ENCODE results near the gene PRH1. TPM values are rescaled to one million over a fixed set of nuclear protein-coding genes. Genes with fewer than 3 reads are reported as not detected.

PRH1 gene
- total RNA-seq, 2 experiments from 2014 or later, result 8.1 to 12.0 TPM

GRCh38 chr12:10896854-10897253, 12.8 kb upstream of the PRH1 start:
- intact Hi-C loops (cut with micrococcal nuclease), result no loop called here
- CTCF ChIA-PET, result no interaction called here

GRCh38 chr12:10891937-10892336, 7.9 kb upstream of the PRH1 start:
- CTCF ChIA-PET, result no interaction called here
- H3K4me1 Mint-ChIP-seq (ENCODE audit: low read depth), result no peaks in the 10 kb centered on the region
- no peak for DNase-seq
- no peak overlapping the region for H3K4me3 Mint-ChIP-seq
- no peak overlapping the region for H3K27ac Mint-ChIP-seq
- no peaks in the 10 kb centered on the region for H3K9me3 Mint-ChIP-seq
- H3K27me3 Mint-ChIP-seq, result no peaks in the 10 kb centered on the region
- intact Hi-C loops (cut with micrococcal nuclease), result no loop called here
- H3K36me3 Mint-ChIP-seq (ENCODE audit: low read depth), result no peaks in the 10 kb centered on the region
- POLR2A ChIA-PET, result no interaction called here
- ATAC-seq, result no peak
- no peak for TF ChIP-seq CTCF (IDR thresholded peaks at IDR 0.05)

More at GRCh38 chr12:10896854-10897253, 12.8 kb upstream of the PRH1 start:
- Mint-ChIP-seq H3K9me3 (no peaks in the 10 kb centered on the region), H3K27me3 (no peaks in the 10 kb centered on the region), H3K4me3 (no peak overlapping the region), H3K27ac (no peak overlapping the region), H3K4me1 (ENCODE audit: low read depth) (no peaks in the 10 kb centered on the region), H3K36me3 (ENCODE audit: low read depth) (no peaks in the 10 kb centered on the region)
- POLR2A ChIA-PET, result no interaction called here
- DNase-seq (no peak), ATAC-seq (no peak)
- no peak for TF ChIP-seq CTCF (IDR thresholded peaks at IDR 0.05)

GRCh38 chr12:10889226-10889625, 5.2 kb upstream of the PRH1 start:
- H3K4me3 Mint-ChIP-seq, result no peak overlapping the region
- no peaks in the 10 kb centered on the region for H3K36me3 Mint-ChIP-seq (ENCODE audit: low read depth)
- ChIA-PET CTCF (no interaction called here), POLR2A (no interaction called here)
- no peak for TF ChIP-seq CTCF (IDR thresholded peaks at IDR 0.05)
- intact Hi-C loops (cut with micrococcal nuclease), result no loop called here
- H3K9me3 Mint-ChIP-seq, result no peaks in the 10 kb centered on the region
- no peak for DNase-seq
- no peaks in the 10 kb centered on the region for H3K27me3 Mint-ChIP-seq
- no peak overlapping the region for H3K27ac Mint-ChIP-seq
- no peak for ATAC-seq
- no peaks in the 10 kb centered on the region for H3K4me1 Mint-ChIP-seq (ENCODE audit: low read depth)

GRCh38 chr12:10873378-10873777, 10.7 kb downstream of the PRH1 start:
- ChIA-PET POLR2A (no interaction called here), CTCF (interaction anchor here (1.0 to 1.1 kb wide), 2 partner anchors 17 to 614 kb away, joined by 3 read pairs; no protein-coding TSS in a partner anchor)
- Mint-ChIP-seq H3K4me3 (no peak overlapping the region), H3K27ac (no peak overlapping the region), H3K27me3 (no peaks in the 10 kb centered on the region), H3K36me3 (ENCODE audit: low read depth) (peaks cover 24% of the 10 kb centered on the region), H3K9me3 (peaks cover 7% of the 10 kb centered on the region), H3K4me1 (ENCODE audit: low read depth) (no peaks in the 10 kb centered on the region)
- ATAC-seq (no peak), DNase-seq (no peak)
- intact Hi-C loops (cut with micrococcal nuclease), result no loop called here
- no peak for TF ChIP-seq CTCF (IDR thresholded peaks at IDR 0.05)

GRCh38 chr12:10867381-10867780, 16.7 kb downstream of the PRH1 start:
- no peak for DNase-seq
- Mint-ChIP-seq H3K36me3 (ENCODE audit: low read depth) (peaks cover 33% of the 10 kb centered on the region), H3K27me3 (no peaks in the 10 kb centered on the region), H3K9me3 (peaks cover 11% of the 10 kb centered on the region), H3K27ac (no peak overlapping the region), H3K4me1 (ENCODE audit: low read depth) (no peaks in the 10 kb centered on the region), H3K4me3 (no peak overlapping the region)
- TF ChIP-seq CTCF (IDR thresholded peaks at IDR 0.05), result no peak
- intact Hi-C loops (cut with micrococcal nuclease), result no loop called here
- no peak for ATAC-seq
- CTCF ChIA-PET, result no interaction called here
- POLR2A ChIA-PET, result no interaction called here
